Activated CD4-positive, CD25-positive, alpha-beta regulatory T cell treated with anti-CD3 and anti-CD28 coated beads, Interleukin-2, amount 50 U/mL, for 24 hours (primary cell): ENCODE results near the gene UGT2B15.
A peak's percentile ranks its signal among the peaks of the same experiment; 100 is the strongest.
"Not testable (repeated sequence)": the region's sequence is repeated elsewhere in the genome, so short reads cannot be mapped to it uniquely, and the experiment has no call there.

Source experiments
- ATAC-seq, 2 donors: fragments of 150-1000 bp; cut with Tn5 transposase; one replicate each; pipeline ENCODE4 v1.10.0; 2021; ENCODE audit warnings: mild to moderate bottlenecking in 1 of 2, moderate library complexity in 1 of 2

UGT2B15 gene

GRCh38 chr4:68670479-68670939 lies at the start of gene UGT2B15:
Gene UGT2B15 (minus strand): TSS chr4:68670652. CDS start chr4:68670618, 34 bp downstream.
- not testable (repeated sequence) for ATAC-seq

- ATAC-seq = no peak
Observed at GRCh38 chr4:68719075-68719473, 48.6 kb upstream of the UGT2B15 start.

GRCh38 chr4:68718447-68719074 lies 48.1 kb upstream of the UGT2B15 start:
- ATAC-seq = no peak

DNA sequence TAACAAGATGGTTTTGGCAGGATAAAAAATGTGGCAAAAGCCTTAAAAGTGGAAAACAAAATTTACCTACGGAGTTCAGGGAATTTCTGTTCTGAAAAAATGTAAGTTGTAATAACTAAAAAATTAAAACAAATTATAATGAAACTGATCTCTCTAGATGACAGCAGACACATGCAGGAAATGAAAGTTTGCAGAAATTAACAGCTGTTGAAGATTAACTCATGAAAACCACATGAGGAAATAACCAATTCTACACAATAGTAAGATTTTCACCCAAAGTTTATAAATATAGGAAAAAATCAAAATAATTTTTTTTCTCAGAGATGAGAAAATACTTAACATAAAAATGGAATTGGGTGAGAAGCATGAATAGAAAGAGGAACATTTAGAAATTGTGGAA lies 47.5 kb upstream of the UGT2B15 start:
- ATAC-seq = no peak

DNA sequence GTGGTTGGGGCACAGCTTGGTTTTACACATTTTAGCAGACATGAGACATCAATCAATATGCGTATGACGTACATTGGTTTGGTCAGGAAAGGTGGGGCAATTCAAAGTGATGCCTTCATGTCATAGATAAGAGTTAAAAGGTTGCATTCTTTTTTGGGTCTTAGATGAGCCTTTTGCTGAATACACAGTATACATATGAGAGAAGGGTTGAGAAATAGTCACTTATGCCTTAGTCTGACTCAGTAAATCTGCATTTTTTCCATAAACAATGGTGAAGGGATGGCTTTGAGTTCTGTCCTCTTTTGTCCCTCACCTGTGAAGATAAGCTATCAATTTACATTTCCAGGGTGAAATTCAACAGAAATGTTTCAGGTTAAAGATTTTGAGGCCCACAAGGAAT lies 43.9 kb upstream of the UGT2B15 start:
- peak in 1 of 2 donors; percentile 25 for ATAC-seq

DNA sequence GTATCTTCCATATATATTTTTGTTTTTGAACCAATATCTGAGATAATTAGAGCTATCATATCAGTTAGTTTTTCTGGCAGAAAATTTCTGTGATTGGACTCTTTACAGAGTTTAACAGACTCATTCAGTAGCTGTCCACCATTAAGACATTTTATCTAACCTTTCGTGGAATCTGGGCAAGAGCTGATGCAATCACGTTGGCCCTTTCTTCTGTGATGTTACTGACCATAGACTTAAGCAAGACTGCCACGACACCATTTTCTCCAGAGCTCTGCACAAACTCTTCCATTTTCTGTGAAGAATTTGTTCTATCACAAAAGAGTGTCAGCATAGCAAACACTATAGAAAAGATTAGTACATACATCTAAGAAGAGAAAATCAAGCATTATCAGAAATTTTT lies 41.8 kb upstream of the UGT2B15 start:
- no peak for ATAC-seq

GRCh38 chr4:68708566-68708965 lies 38.1 kb upstream of the UGT2B15 start:
- ATAC-seq = no peak

- not testable (repeated sequence) for ATAC-seq
Observed at GRCh38 chr4:68703168-68703567, 32.7 kb upstream of the UGT2B15 start.

GRCh38 chr4:68700152-68700551 lies 29.7 kb upstream of the UGT2B15 start:
- ATAC-seq = no peak

DNA sequence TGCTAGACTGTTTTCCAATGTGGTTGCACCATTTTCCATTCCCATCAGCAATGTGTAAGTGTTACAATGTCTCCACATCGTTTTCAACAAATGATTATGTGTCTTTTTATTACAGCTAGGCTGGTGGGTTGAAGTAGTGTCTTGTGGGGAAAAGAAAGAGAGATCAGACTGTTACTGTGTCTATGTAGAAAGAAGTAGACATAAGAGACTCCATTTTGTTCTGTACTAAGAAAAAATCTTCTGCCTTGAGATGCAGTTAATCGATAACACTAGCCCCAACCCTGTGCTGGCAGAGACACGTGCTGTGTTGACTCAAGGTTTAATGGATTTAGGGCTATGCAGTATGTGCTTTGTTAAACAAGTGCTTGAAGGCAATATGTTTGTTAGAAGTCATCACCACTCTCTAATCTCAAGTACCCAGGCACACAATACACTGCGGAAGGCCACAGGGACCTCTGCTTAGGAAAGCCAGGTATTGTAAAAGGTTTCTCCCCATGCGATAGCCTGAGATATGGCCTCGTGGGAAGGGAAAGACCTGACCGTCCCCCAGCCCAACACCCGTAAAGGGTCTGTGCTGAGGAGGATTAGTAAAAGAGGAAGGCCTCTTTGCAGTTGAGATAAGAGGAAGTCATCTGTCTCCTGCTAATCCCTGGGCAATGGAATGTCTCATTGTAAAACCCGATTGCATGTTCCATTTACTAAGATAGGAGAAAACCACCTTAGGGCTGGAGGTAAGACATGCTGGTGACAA lies 23.0 kb upstream of the UGT2B15 start:
- ATAC-seq = no peak

GRCh38 chr4:68691186-68691585 lies 20.7 kb upstream of the UGT2B15 start:
- ATAC-seq = no peak

- ATAC-seq = no peak
Observed at GRCh38 chr4:68683034-68683433, 12.6 kb upstream of the UGT2B15 start.

DNA sequence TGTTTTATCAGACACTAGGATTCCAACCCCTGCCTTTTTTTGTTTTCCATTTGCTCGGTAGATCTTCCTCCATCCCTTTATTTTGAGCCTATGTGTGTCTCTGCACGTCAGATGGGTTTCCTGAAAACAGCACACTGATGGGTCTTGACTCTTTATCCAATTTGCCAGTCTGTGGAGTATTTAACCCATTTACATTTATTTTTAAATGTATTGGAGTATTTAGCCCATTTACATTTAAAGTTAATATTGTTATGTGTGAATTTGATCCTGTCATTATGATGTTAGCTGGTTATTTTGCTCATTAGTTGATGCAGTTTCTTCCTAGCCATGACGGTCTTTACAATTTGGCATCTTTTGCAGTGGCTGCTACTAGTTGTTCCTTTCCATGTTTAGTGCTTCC lies 10.8 kb upstream of the UGT2B15 start:
- ATAC-seq = not testable (repeated sequence)

GRCh38 chr4:68673143-68673542 lies 2.7 kb upstream of the UGT2B15 start:
- ATAC-seq = no peak

DNA sequence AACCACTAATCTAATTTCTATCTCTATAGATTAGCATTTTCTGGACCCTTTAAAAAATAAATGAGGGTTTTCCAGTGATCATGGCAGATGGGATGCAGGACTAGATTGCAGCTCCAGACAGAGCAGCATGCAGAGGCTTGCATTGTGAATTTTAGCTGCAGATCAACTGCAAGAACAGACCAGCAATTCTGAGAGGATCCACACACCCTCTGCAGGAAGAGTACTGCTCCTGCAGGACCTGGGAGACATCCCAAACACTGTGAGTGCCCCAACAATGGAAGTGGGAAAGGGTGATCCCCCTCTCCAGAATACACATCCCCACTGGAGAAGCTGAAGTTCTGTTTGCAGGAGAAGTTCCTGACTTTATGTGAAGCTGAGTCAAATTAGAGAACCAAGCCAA lies 765 bp upstream of the UGT2B15 start:
- not testable (repeated sequence) for ATAC-seq

DNA sequence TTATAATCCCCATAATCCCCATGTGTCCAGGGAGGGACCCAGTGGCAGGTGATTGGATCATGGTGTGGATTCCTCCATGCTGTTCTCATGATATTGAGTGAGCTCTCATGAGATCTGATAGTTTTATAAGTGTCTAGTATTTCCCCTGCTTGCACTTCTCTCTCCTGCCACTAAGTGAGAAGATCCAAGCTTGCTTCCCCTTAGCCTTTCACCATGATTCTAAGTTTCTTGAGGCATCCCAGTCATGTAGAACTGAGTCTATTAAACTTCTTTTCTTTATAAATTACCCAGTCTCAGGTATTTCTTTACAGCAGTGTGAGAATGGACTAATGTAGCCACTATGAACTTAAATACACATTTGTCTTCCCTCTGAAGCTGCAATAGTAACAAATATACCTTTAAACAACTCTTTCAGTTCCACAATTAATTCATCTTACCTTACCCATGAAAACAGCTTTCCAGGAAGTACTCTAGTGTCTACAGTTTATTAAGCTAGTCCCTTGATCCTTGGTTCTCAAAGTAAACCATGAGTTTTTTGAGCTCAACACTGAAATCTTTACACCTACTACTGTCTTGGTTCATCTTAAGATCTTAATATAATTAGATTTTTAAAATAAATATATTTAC lies 1.8 kb downstream of the UGT2B15 start:
- not testable (repeated sequence) for ATAC-seq

DNA sequence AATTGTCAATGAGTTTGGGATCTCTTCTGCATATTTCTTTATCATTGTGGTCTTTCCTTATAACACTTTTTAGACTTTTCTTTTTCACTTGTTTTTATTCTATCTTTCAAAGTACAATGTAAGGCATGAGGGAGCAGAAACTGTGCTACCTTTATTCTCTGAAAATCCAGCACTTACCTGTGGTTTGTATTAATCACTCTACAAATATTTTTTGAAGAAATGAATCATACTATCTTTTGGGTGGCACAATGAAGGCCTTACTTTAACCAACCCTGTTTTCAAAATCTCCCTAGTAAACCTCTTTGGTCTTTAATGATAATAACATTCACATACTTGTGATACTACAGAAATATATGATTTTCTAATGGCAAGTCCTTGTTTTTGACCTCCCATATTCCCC lies 2.9 kb downstream of the UGT2B15 start:
- not testable (repeated sequence) for ATAC-seq

DNA sequence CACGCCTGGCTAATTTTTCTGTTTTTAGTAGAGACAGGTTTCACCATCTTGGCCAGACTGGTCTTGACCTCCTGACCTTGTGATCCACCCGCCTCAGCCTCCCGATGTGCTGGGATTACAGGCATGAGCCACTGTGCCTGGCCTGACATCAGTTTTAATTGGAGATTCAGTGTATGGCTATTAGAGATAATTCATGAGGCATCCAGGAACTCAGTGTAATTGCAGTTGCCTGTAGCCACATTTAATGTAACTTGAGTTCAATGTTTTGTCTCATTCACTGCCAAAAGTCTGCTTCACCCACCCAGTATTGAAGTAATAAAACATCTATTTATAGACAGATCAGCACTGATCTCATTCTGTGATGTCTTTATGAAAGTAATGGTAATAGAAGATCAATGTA lies 5.7 kb downstream of the UGT2B15 start:
- not testable (repeated sequence) for ATAC-seq

- ATAC-seq = not testable (repeated sequence)
Observed at GRCh38 chr4:68662836-68663574, 7.4 kb downstream of the UGT2B15 start.

DNA sequence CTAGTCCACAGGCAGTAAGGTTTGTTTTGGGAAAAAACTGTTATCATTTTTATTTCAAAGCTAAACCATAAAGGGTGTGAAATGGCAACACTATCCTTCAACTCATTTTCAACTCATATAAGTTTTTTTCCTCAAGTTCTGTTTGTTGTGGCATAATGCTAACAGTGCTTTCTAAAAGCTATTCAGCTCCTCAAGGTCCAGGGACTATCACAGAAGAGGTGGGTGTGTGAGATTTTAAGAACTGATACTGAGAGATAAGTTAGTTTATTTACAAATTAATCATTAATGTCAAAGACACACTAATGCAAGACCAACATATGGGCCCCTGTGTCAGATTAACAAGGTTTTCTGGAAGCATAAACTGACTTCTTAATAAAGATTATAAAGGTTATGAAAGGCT lies 11.8 kb downstream of the UGT2B15 start:
- ATAC-seq = no peak

DNA sequence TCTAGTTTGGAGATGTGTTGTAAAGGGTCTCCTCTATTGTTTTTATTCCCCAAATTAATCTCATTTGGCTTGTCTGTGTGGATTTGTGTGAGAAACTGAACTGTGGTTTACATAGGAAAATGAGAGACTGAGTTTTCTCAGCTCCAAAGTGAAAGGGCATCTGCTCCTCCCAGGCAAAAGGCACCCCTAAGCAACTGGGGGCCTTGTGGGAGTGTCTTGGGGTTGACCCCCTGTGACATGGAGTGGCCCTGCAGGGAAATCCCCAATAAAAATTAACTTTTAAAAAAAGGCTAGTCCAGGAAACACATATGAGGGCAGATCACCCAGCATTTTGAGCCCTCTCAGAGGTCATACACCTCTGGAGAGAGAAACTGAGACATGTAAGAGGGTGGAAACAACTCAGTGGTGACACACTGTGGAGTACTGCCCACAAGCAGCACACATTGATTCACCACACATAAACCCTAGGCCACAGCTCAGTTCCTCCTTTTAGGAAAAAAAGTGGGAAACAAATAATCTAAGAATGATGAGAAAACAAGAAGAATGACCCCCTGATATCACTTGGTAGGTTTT lies 13.3 kb downstream of the UGT2B15 start:
- not testable (repeated sequence) for ATAC-seq

- not testable (repeated sequence) for ATAC-seq
Observed at GRCh38 chr4:68656445-68656973, 13.9 kb downstream of the UGT2B15 start.
